Measurements from ENCODE around the gene MX2.
"Not testable (repeated sequence)": the region's sequence is repeated elsewhere in the genome, so short reads cannot be mapped to it uniquely, and the experiment has no call there.

MX2 gene

GRCh38 chr21:41387042-41387819 lies 25.4 kb downstream of the MX2 start:
- DNase-seq (ENCODE audit: low read depth in 2 of 2): no peak

- no peak for DNase-seq (ENCODE audit: low read depth in 2 of 2)
These were observed 26.0 kb downstream of the MX2 start for GRCh38 chr21:41387824-41388223.

- no peak for DNase-seq (ENCODE audit: low read depth in 2 of 2)
These were observed 26.4 kb downstream of the MX2 start for GRCh38 chr21:41388259-41388658.

DNA sequence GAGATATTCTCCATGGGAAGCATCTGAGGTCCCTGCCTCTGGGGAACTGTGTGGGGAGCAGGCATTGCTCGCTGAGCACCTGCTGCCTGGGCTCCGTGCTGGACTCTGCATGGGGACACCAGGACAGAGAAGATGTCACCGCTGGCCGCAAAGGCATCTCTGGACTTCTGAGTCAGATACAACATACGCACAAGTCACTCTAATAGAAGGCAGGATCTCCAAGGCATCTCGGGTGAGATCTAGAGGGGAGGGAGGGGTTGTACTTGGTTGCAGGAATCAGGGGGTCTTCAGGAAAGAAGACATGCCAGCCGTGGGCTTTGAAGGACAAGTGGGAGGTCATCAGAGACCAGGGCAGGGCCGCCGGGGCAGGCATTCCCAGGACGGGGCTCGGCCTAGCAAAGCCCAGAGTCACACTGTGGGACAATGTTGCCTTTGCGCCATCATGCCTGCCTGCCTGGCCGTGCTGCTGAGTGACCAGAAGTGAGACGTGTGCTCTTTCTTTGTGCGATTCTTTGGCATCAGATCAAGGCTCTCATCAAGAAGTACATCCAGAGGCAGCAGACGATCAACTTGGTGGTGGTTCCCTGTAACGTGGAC lies 28.3 kb downstream of the MX2 start:
- DNase-seq (ENCODE audit: low read depth in 2 of 2): no peak

GRCh38 chr21:41393876-41394465 lies 32.1 kb downstream of the MX2 start:
- DNase-seq (ENCODE audit: low read depth in 2 of 2): no peak

DNA sequence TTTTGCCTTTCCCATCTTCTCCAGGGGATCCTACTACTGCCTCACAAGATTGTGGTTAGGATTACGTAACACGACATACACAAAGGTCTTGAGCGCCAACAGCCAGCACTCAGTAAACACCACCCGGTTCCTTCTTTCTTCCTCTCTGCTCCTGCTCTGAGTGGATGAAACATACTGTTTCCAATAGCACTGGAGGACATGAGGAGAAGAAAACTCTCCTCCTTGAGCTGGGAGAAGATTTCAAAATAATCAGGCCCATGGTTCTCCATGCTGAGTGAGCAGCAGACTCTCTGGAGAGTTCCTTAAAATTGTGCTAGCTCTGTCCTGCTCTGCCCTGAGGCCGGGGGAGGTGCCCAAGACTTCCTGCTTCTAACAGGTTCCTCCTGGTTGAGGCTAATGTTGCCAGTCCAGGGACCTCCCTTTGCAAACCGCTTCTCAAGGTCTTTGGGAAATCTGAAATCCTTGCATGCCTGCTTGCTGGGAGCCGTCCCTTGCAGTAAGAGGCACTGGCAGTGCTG lies 34.8 kb downstream of the MX2 start:
- no peak for DNase-seq (ENCODE audit: low read depth in 2 of 2)

GRCh38 chr21:41397471-41397891 lies 35.7 kb downstream of the MX2 start:
- no peak for DNase-seq (ENCODE audit: low read depth in 2 of 2)

- no peak for DNase-seq (ENCODE audit: low read depth in 2 of 2)
These were observed 36.4 kb downstream of the MX2 start for GRCh38 chr21:41398251-41398650.

DNA sequence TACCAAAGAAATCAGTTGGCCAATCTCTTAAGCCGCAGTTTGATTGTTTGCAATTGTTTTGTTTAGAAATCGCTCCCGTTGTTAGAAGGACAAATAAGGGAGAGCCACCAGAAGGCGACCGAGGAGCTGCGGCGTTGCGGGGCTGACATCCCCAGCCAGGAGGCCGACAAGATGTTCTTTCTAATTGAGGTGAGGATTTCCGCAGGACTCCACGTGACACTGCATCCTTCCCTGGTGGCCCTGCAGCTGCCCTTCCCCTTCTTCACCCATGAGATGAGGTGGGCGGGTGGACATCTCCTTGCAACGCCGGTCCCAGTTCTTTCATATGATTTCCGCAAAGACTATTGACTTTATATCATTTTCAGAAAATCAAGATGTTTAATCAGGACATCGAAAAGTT lies 37.0 kb downstream of the MX2 start:
- no peak for DNase-seq (ENCODE audit: low read depth in 2 of 2)

GRCh38 chr21:41399246-41399800 lies 37.5 kb downstream of the MX2 start:
- no peak for DNase-seq (ENCODE audit: low read depth in 2 of 2)

DNA sequence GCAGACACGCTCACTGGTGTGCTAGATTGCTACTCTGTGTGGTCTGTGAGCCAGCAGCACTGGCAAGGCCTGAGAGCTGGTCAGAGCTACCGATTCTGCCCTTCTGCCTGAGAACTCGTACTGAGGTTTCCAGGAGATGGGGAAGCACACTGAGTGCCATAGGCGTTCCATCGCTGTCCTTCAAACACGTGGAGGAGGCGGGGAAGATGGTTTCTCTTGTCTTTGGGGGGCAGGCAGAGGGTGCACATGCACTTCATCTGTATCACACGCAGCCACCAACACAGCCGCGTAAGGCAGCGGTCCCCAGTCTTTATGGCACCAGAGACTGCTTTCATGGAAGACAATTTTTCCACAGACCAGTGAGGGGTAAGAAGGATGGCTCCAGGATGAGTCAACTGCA lies 40.4 kb downstream of the MX2 start:
- DNase-seq (ENCODE audit: low read depth in 2 of 2): no peak

DNA sequence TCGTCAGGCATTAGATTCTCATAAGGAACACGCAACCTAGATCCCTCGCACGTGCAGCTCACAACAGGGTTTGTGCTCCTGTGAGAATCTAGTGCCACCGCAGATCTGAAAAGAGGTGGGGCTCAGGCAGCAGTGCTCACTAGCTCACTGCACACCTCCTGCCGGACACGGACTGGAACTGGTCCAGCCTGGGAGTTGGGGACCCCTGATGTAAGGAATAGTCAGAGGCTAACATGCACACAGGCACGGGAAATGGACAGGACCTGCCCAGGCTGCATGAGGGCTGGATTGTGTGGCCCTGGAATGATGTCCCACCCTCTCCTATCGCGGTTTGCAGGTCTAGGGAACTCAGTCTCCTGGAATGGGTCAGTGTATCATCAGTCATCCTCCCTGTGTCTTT lies 41.0 kb downstream of the MX2 start:
- no peak for DNase-seq (ENCODE audit: low read depth in 2 of 2)

- DNase-seq (ENCODE audit: low read depth in 2 of 2): no peak
These were observed 41.5 kb downstream of the MX2 start for GRCh38 chr21:41403331-41403730.

- DNase-seq (ENCODE audit: low read depth in 2 of 2): no peak
These were observed 42.1 kb downstream of the MX2 start for GRCh38 chr21:41403966-41404365.

DNA sequence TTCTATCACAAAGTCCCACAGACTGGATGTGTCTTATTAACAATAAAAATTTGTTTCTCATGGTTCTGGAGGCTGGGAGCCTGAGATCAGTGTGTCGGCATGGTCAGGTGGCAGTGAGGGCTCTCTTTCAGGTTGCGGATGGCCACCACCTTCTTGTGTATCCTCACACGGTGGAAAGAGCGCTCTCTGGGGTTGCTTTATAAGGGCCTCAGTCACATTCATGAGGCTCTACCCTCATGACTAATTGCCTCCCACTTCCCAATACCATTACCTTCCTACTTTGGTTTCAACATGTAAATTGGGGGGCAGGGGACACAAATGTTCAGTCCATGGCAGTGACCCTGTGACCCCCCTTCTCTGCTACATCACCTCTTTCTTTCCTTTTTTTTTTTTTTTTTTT lies 43.5 kb downstream of the MX2 start:
- no peak for DNase-seq (ENCODE audit: low read depth in 2 of 2)

DNA sequence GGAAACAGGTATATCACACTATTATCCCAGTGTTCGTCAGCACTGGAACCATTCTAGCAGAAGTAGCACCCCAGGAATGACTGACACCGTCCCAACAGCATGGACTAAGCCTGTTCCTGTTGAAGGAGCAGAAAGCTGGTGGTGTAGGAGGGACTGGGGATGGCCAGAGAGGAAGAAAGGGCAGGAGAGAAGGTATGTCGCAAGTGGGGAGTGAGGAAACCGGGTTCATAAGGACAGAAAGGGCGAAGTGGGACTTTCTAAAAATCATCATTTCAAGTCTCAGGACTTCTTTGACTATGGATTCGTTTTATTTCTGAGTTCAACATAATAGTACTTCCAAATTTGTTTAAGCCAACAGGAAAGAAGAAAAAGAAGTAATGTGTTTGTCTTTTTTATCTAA lies 44.5 kb downstream of the MX2 start:
- no peak for DNase-seq (ENCODE audit: low read depth in 2 of 2)

GRCh38 chr21:41407541-41408460 lies 46.0 kb downstream of the MX2 start:
- no peak for DNase-seq (ENCODE audit: low read depth in 2 of 2)

DNA sequence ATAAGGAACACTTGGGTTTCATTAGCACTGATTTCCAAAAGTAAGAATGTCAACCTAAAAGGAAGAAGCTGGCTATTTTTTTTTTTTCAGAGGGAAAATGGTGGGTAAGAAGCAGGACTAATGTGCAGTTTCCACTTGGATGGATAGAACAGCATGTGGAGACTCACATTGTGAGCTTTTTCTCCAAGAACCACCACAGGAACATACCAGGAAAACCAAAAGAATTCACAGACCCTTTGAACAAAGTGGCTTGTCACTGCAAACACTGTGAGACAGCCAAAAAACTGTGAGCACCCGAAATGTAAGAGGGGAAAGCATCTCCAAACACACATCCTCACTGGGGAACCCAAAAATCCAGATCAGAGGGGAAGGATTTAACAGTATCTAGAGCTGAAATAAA lies 48.5 kb downstream of the MX2 start:
- DNase-seq (ENCODE audit: low read depth in 2 of 2): no peak

GRCh38 chr21:41410767-41411448 lies 49.1 kb downstream of the MX2 start:
- no peak for DNase-seq (ENCODE audit: low read depth in 2 of 2)

- no peak for DNase-seq (ENCODE audit: low read depth in 2 of 2)
These were observed 49.7 kb downstream of the MX2 start for GRCh38 chr21:41411449-41412089.

- not testable (repeated sequence) for DNase-seq (ENCODE audit: low read depth in 2 of 2)
These were observed 55.7 kb downstream of the MX2 start for GRCh38 chr21:41417505-41417904.
